HepG2 (cell line): ENCODE measurements around the gene MRPL57. TPM values are rescaled to one million over a fixed set of nuclear protein-coding genes. Genes with fewer than 3 reads are reported as not detected.

ENCODE experiments used
- ATAC-seq: fragments of 200-7000 bp; cut with Tn5 transposase; 3 replicates; pipeline ENCODE4 v1.9.1; 2020; ENCODE audit warnings: mild to moderate bottlenecking, moderate library complexity
- BruUV-seq: library from RNA; stranded (reverse); fragments of 400-500 nt; replicated peaks from 2 replicates; lab custom pipeline; 2021; lab: Mats Ljungman, UMichigan
- CTCF ChIA-PET: fragments of 300-600 bp; formaldehyde crosslinking; extraction: SDS; loops from one replicate; lab custom pipeline; 2021; ENCODE audit warnings: low total read pairs, inconsistent platforms, low intra/inter-chr PET ratio; lab: Yijun Ruan, JAX
- POLR2A ChIA-PET: fragments of 350-600 bp; sonication (Branson Sonifier 250); formaldehyde crosslinking; loops from one replicate; lab custom pipeline; 2020; ENCODE audit warnings: antibody characterized with exemption, inconsistent platforms; lab: Yijun Ruan, JAX
- DNase-seq: peaks from one replicate; pipeline ENCODE4 v3.0.0-alpha.2; 2015; ENCODE audit warnings: low spot score
- FAIRE-seq: peaks from 3 replicates; lab custom pipeline; 2011; peaks lifted over from hg19 to GRCh38; lab: Jason Lieb, UNC
- H2AFZ ChIP-seq: one replicate; pipeline ENCODE4 v1.6.1; 2011; ENCODE audit warnings: low read length, inconsistent platforms
- H3K27ac ChIP-seq: fragments of 300-600 bp; 3 replicates; pipeline ENCODE4 v1.8.0; 2011; ENCODE audit warnings: mixed run types, mild to moderate bottlenecking, mixed read lengths, low read length, inconsistent platforms; ENCODE audit not compliant: insufficient read depth; ENCODE audit errors: extremely low read length
- H3K27me3 ChIP-seq, 2 experiments: fragments of 200-600 bp in 1 of 2; 2 replicates in 1 of 2; 3 replicates in 1 of 2; pipeline versions ENCODE4 v1.6.0 to v1.8.0; 2011; ENCODE audit warnings: low read length in 2 of 2, mild to moderate bottlenecking in 2 of 2, moderate library complexity in 2 of 2, inconsistent platforms in 1 of 2; ENCODE audit not compliant: insufficient read depth in 2 of 2, control insufficient read depth in 1 of 2
- H3K36me3 ChIP-seq, 2 experiments: fragments of 200-600 bp in 1 of 2; replicated peaks in 1 of 2; 2 replicates in 1 of 2; 3 replicates in 1 of 2; pipeline versions ENCODE4 v1.5.1 to v1.8.0; 2011; ENCODE audit warnings: low read length in 2 of 2, inconsistent platforms in 1 of 2; ENCODE audit not compliant: insufficient read depth in 2 of 2, control insufficient read depth in 1 of 2
- H3K4me1 ChIP-seq: 2 replicates; pipeline ENCODE4 v1.5.1; 2012; ENCODE audit warnings: low read length, inconsistent platforms; ENCODE audit not compliant: insufficient read depth
- H3K4me2 ChIP-seq: 2 replicates; pipeline ENCODE4 v1.6.0; 2011; ENCODE audit warnings: low read depth, low read length, inconsistent platforms
- H3K4me3 ChIP-seq, 3 experiments: fragments of 200-600 bp in 1 of 3; sonication (generic), shearing (Covaris generic) in 1 of 3; replicated peaks in 1 of 3; 2 replicates each; pipeline ENCODE4 v1.5.1; 2011 to 2016; ENCODE audit warnings: low read length in 3 of 3, inconsistent platforms in 2 of 3, low read depth in 2 of 3, mild to moderate bottlenecking in 2 of 3, control low read depth in 1 of 3, mixed read lengths in 1 of 3; ENCODE audit not compliant: insufficient read depth in 1 of 3
- H3K79me2 ChIP-seq: one replicate; pipeline ENCODE4 v1.6.1; 2011; ENCODE audit warnings: low read length, inconsistent platforms; ENCODE audit not compliant: insufficient read depth
- H3K9ac ChIP-seq: 2 replicates; pipeline ENCODE4 v1.6.0; 2011; ENCODE audit warnings: mild to moderate bottlenecking, low read depth, low read length, inconsistent platforms; ENCODE audit not compliant: insufficient read depth
- H3K9me3 ChIP-seq: 2 replicates; pipeline ENCODE4 v1.5.1; 2012; ENCODE audit warnings: mild to moderate bottlenecking, low read length
- H4K20me1 ChIP-seq: 2 replicates; pipeline ENCODE4 v1.6.0; 2011; ENCODE audit warnings: inconsistent platforms, mild to moderate bottlenecking, low read length, moderate library complexity; ENCODE audit not compliant: insufficient read depth
- EHMT2 ChIP-seq: fragments of 200-600 bp; sonication (generic); IDR thresholded peaks from 2 replicates; pipeline ENCODE4 v1.7.0; 2017; ENCODE audit warnings: antibody characterized with exemption, low read depth, low read length, borderline replicate concordance
- GABPB1 ChIP-seq: IDR thresholded peaks from 2 replicates; pipeline ENCODE4 v1.6.1; 2016; ENCODE audit warnings: mild to moderate bottlenecking, missing genetic modification reagents, moderate library complexity, missing compliant biosample characterization
- GATAD2A ChIP-seq: IDR thresholded peaks from 2 replicates; pipeline ENCODE4 v1.6.1; 2016
- GZF1 ChIP-seq: sonication (generic); formaldehyde crosslinking; IDR thresholded peaks from 2 replicates; pipeline ENCODE4 v1.5.1; 2020; ENCODE audit warnings: mild to moderate bottlenecking, missing genetic modification reagents
- IKZF1 ChIP-seq: fragments of 450-650 bp; IDR thresholded peaks from 2 replicates; pipeline ENCODE4 v1.7.1; 2016
- RBM22 ChIP-seq: fragments of 200-400 bp; formaldehyde crosslinking; optimal IDR thresholded peaks from 2 replicates; pipeline ENCODE3; 2017; ENCODE audit warnings: mild to moderate bottlenecking, low read length, moderate library complexity
- TARDBP ChIP-seq: sonication (generic); formaldehyde crosslinking; IDR thresholded peaks from 2 replicates; pipeline ENCODE4 v1.8.0; 2022; ENCODE audit warnings: mild to moderate bottlenecking, missing genetic modification reagents
- TBX2 ChIP-seq: sonication (generic); formaldehyde crosslinking; IDR thresholded peaks from 2 replicates; pipeline ENCODE4 v1.5.0; 2020; ENCODE audit warnings: missing genetic modification reagents, mild to moderate bottlenecking, borderline replicate concordance
- THYN1 ChIP-seq: sonication (generic); formaldehyde crosslinking; IDR thresholded peaks from 2 replicates; pipeline ENCODE4 v1.8.1; 2023; ENCODE audit warnings: low read depth, mild to moderate bottlenecking, moderate library complexity, missing genetic modification reagents, borderline replicate concordance
- YEATS4 ChIP-seq: sonication (generic); formaldehyde crosslinking; IDR thresholded peaks from 2 replicates; pipeline ENCODE4 v1.4.0; 2020; ENCODE audit warnings: missing genetic modification reagents, borderline replicate concordance
- ZNF296 ChIP-seq: sonication (generic); formaldehyde crosslinking; conservative IDR thresholded peaks from 2 replicates; pipeline ENCODE4 v1.5.0; 2020; ENCODE audit warnings: mild to moderate bottlenecking, missing genetic modification reagents
- ZNF674 ChIP-seq: sonication (generic); formaldehyde crosslinking; IDR thresholded peaks from 2 replicates; pipeline ENCODE4 v1.5.0; 2020; ENCODE audit warnings: low read depth, mild to moderate bottlenecking, missing genetic modification reagents
- WGBS: methylation state at CpG from one replicate; pipeline ENCODE4 v1.1.6; 2017; ENCODE audit warnings: low lambda C conversion rate; 5-methylcytosine and 5-hydroxymethylcytosine counted together
- in situ Hi-C: cut with HindIII; loops from 2 replicates; pipeline ENCODE4 v1.10.0; 2017; ENCODE audit warnings: low pct_unique_long_range_greater_than_20kb; ENCODE audit not compliant: extremely low pct_ligation_motif_present
- intact Hi-C: fragments of 100-400 bp; cut with micrococcal nuclease; formaldehyde crosslinking; loops from one replicate; pipeline ENCODE4 v1.10.0; 2022; ENCODE audit not compliant: unreplicated experiment
- polyA plus RNA-seq, 8 experiments: library from polyadenylated mRNA; depleted of rRNA in 3 of 8; stranded (reverse) in 7 of 8; unstranded in 1 of 8; fragments of >200 nt; fragmentation: Illumina TruSeq in 4 of 8; extraction: Trizol in 4 of 8; gene quantifications; 2 replicates each; pipeline versions ENCODE4 v1.2.1 to v1.2.3, GENCODE V29; 2011 to 2016; ENCODE audit warnings: low read depth in 4 of 8, missing spikeins in 1 of 8, mixed read lengths in 1 of 8; ENCODE audit not compliant: insufficient read depth in 1 of 8
- total RNA-seq, 5 experiments: library from RNA; depleted of rRNA; stranded (reverse); fragments of >200 nt; fragmentation: Illumina TruSeq; extraction: Trizol; gene quantifications; 2 replicates each; pipeline ENCODE4 v1.2.3, GENCODE V29; 2016; ENCODE audit warnings: low read depth in 1 of 5
- TF ChIP-seq, protein P1 (sequence below): sonication (generic); formaldehyde crosslinking; IDR thresholded peaks from one replicate; pipeline ENCODE4 v1.5.1; 2020; ENCODE audit warnings: mild to moderate bottlenecking, missing genetic modification reagents; ENCODE audit errors: not compliant biosample characterization
- TF ChIP-seq, protein P2 (sequence below): sonication (generic); formaldehyde crosslinking; IDR thresholded peaks from 2 replicates; pipeline ENCODE4 v1.8.1; 2023; ENCODE audit warnings: mild to moderate bottlenecking, inconsistent platforms, moderate library complexity, missing genetic modification reagents, borderline replicate concordance
- TF ChIP-seq, protein P3 (sequence below): sonication (generic); formaldehyde crosslinking; IDR thresholded peaks from 2 replicates; pipeline ENCODE4 v1.4.0; 2020; ENCODE audit warnings: mild to moderate bottlenecking, missing genetic modification reagents

MRPL57 gene
- total and polyA plus RNA-seq, 2 of the 13 experiments (the other 11 are each of a cell fraction or from before 2014, with no cell fraction given): 19.5 to 35.2 TPM

DNA sequence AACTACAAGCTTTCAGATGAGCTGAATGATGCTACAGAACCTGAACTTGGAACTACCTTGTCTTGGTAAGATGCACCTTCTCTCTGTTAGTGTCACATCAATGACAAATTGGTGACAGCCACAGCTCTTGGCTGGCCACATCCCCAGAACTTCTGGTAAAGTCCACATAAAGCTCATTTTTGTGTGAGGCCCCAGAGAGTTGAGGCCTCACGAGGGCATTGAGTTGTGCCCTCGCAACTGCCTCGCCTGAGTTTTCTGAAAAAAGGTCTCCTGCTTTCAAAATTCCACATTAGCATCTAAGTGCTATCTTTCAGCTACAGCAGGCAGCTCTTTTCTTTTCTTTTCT is 42.6 kb downstream of the MRPL57 start:
- Histone ChIP-seq H2AFZ (no peak overlapping the region), H3K27me3 (peaks cover 2 to 5% of the 10 kb centered on the region in 2 experiments; a peak in 1 of 5 replicates), H3K79me2 (no peaks in the 10 kb centered on the region), H3K4me1 (peaks cover 7% of the 10 kb centered on the region; the same call in 1 of the 2 replicates), H3K9ac (no peak overlapping the region), H3K9me3 (no peaks in the 10 kb centered on the region), H4K20me1 (no peaks in the 10 kb centered on the region), H3K4me3 (no peak overlapping the region), H3K36me3 (no peaks in the 10 kb centered on the region), H3K4me2 (no peak overlapping the region), H3K27ac (no peak overlapping the region)
- no peak for TF ChIP-seq TBX2 (CRISPR knock-in tag)
- TF ChIP-seq RBM22: no peak
- no peak for TF ChIP-seq THYN1 (CRISPR knock-in tag)
- TF ChIP-seq, protein P1, sequence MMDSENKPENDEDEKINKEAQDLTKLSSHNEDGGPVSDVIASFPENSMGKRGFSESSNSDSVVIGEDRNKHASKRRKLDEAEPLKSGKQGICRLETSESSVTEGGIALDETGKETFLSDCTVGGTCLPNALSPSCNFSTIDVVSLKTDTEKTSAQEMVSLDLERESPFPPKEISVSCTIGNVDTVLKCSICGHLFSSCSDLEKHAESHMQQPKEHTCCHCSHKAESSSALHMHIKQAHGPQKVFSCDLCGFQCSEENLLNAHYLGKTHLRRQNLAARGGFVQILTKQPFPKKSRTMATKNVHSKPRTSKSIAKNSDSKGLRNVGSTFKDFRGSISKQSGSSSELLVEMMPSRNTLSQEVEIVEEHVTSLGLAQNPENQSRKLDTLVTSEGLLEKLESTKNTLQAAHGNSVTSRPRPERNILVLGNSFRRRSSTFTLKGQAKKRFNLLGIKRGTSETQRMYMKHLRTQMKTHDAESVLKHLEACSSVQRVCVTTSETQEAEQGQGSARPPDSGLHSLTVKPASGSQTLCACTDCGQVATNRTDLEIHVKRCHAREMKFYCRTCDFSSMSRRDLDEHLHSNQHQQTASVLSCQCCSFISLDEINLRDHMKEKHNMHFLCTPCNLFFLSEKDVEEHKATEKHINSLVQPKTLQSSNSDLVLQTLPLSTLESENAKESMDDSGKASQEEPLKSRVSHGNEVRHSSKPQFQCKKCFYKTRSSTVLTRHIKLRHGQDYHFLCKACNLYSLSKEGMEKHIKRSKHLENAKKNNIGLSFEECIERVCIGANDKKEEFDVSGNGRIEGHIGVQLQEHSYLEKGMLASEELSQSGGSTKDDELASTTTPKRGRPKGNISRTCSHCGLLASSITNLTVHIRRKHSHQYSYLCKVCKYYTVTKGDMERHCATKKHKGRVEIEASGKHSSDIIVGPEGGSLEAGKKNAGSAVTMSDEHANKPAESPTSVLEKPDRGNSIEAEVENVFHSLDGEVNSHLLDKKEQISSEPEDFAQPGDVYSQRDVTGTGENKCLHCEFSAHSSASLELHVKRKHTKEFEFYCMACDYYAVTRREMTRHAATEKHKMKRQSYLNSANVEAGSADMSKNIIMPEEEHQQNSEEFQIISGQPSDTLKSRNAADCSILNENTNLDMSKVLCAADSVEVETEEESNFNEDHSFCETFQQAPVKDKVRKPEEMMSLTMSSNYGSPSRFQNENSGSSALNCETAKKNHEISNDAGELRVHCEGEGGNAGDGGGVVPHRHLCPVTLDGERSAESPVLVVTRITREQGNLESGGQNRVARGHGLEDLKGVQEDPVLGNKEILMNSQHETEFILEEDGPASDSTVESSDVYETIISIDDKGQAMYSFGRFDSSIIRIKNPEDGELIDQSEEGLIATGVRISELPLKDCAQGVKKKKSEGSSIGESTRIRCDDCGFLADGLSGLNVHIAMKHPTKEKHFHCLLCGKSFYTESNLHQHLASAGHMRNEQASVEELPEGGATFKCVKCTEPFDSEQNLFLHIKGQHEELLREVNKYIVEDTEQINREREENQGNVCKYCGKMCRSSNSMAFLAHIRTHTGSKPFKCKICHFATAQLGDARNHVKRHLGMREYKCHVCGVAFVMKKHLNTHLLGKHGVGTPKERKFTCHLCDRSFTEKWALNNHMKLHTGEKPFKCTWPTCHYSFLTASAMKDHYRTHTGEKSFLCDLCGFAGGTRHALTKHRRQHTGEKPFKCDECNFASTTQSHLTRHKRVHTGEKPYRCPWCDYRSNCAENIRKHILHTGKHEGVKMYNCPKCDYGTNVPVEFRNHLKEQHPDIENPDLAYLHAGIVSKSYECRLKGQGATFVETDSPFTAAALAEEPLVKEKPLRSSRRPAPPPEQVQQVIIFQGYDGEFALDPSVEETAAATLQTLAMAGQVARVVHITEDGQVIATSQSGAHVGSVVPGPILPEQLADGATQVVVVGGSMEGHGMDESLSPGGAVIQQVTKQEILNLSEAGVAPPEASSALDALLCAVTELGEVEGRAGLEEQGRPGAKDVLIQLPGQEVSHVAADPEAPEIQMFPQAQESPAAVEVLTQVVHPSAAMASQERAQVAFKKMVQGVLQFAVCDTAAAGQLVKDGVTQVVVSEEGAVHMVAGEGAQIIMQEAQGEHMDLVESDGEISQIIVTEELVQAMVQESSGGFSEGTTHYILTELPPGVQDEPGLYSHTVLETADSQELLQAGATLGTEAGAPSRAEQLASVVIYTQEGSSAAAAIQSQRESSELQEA (CRISPR knock-in tag): no peak
- TF ChIP-seq GZF1 (CRISPR knock-in tag): no peak
- TF ChIP-seq ZNF674 (CRISPR knock-in tag): no peak
- no peak for TF ChIP-seq YEATS4
- no peak for TF ChIP-seq TARDBP (CRISPR knock-in tag)
- no peak for TF ChIP-seq GATAD2A (CRISPR knock-in tag)
- TF ChIP-seq, protein P2, sequence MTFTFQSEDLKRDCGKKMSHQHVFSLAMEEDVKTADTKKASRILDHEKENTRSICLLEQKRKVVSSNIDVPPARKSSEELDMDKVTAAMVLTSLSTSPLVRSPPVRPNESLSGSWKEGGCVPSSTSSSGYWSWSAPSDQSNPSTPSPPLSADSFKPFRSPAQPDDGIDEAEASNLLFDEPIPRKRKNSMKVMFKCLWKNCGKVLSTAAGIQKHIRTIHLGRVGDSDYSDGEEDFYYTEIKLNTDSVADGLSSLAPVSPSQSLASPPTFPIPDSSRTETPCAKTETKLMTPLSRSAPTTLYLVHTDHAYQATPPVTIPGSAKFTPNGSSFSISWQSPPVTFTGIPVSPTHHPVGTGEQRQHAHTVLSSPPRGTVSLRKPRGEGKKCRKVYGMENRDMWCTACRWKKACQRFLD (CRISPR knock-in tag): no peak
- TF ChIP-seq ZNF296 (CRISPR knock-in tag): no peak
- no peak for TF ChIP-seq IKZF1
- TF ChIP-seq, protein P3, sequence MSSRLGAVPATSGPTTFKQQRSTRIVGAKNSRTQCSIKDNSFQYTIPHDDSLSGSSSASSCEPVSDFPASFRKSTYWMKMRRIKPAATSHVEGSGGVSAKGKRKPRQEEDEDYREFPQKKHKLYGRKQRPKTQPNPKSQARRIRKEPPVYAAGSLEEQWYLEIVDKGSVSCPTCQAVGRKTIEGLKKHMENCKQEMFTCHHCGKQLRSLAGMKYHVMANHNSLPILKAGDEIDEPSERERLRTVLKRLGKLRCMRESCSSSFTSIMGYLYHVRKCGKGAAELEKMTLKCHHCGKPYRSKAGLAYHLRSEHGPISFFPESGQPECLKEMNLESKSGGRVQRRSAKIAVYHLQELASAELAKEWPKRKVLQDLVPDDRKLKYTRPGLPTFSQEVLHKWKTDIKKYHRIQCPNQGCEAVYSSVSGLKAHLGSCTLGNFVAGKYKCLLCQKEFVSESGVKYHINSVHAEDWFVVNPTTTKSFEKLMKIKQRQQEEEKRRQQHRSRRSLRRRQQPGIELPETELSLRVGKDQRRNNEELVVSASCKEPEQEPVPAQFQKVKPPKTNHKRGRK (CRISPR knock-in tag): no peak
- TF ChIP-seq GABPB1 (CRISPR knock-in tag): no peak
- TF ChIP-seq EHMT2: no peak
- CTCF ChIA-PET: no interaction called here
- intact Hi-C loops (no loop called here), in situ Hi-C loops (no loop called here)
- BruUV-seq: no TSS peak
- WGBS: 39% methylated on average over 3 of the region's 3 CpGs
- POLR2A ChIA-PET: no interaction called here
- DNase-seq (no peak), ATAC-seq (no peak), FAIRE-seq (no peak)
